Measurements from ENCODE around the gene SLC38A9. TPM values are rescaled to one million over a fixed set of nuclear protein-coding genes. Genes with fewer than 3 reads are reported as not detected.

Gene SLC38A9
- total RNA-seq, 1 experiment from 2014 or later: 17.9 TPM

GRCh38 chr5:55650386-55650785, 61.7 kb downstream of the SLC38A9 start:
- DNase-seq (ENCODE audit: low spot score): peak; percentile 54

GRCh38 chr5:55649963-55650362, 62.2 kb downstream of the SLC38A9 start:
- DNase-seq (ENCODE audit: low spot score): no peak

- peak; percentile 38 for DNase-seq (ENCODE audit: low spot score)
Measured at GRCh38 chr5:55645304-55645703, 66.8 kb downstream of the SLC38A9 start.

- peak; percentile 24 for DNase-seq (ENCODE audit: low spot score)
Measured at GRCh38 chr5:55638455-55638854, 73.7 kb downstream of the SLC38A9 start.

GRCh38 chr5:55638051-55638450, 74.1 kb downstream of the SLC38A9 start:
- no peak for DNase-seq (ENCODE audit: low spot score)

GRCh38 chr5:55636683-55637082, 75.4 kb downstream of the SLC38A9 start:
- DNase-seq (ENCODE audit: low spot score): no peak

- no peak for DNase-seq (ENCODE audit: low spot score)
Measured at GRCh38 chr5:55636177-55636576, 75.9 kb downstream of the SLC38A9 start.

GRCh38 chr5:55634866-55635265, 77.3 kb downstream of the SLC38A9 start:
- DNase-seq (ENCODE audit: low spot score): no peak

GRCh38 chr5:55634209-55634805, 77.8 kb downstream of the SLC38A9 start:
- peak; percentile 12 for DNase-seq (ENCODE audit: low spot score)

- peak; percentile 51 for DNase-seq (ENCODE audit: low spot score)
Measured at GRCh38 chr5:55633574-55634208, 78.4 kb downstream of the SLC38A9 start.

- DNase-seq (ENCODE audit: low spot score): no peak
Measured at GRCh38 chr5:55629815-55630214, 82.3 kb downstream of the SLC38A9 start.

- no peak for DNase-seq (ENCODE audit: low spot score)
Measured at GRCh38 chr5:55626790-55627189, 85.3 kb downstream of the SLC38A9 start.

- no peak for DNase-seq (ENCODE audit: low spot score)
Measured at GRCh38 chr5:55625913-55626312, 86.2 kb downstream of the SLC38A9 start.

- no peak for DNase-seq (ENCODE audit: low spot score)
Measured at GRCh38 chr5:55625589-55625909, 86.6 kb downstream of the SLC38A9 start.

- DNase-seq (ENCODE audit: low spot score): no peak
Measured at GRCh38 chr5:55624841-55625588, 87.1 kb downstream of the SLC38A9 start.

GRCh38 chr5:55623789-55624188, 88.3 kb downstream of the SLC38A9 start:
- no peak for DNase-seq (ENCODE audit: low spot score)

- DNase-seq (ENCODE audit: low spot score): no peak
Measured at GRCh38 chr5:55622460-55622859, 89.7 kb downstream of the SLC38A9 start.

- peak; percentile 33 for DNase-seq (ENCODE audit: low spot score)
Measured at GRCh38 chr5:55621229-55621628, 90.9 kb downstream of the SLC38A9 start.

GRCh38 chr5:55620766-55621160, 91.4 kb downstream of the SLC38A9 start:
- no peak for DNase-seq (ENCODE audit: low spot score)

GRCh38 chr5:55620009-55620765, 91.9 kb downstream of the SLC38A9 start:
- DNase-seq (ENCODE audit: low spot score): no peak

GRCh38 chr5:55618318-55618717, 93.8 kb downstream of the SLC38A9 start:
- DNase-seq (ENCODE audit: low spot score): no peak

GRCh38 chr5:55613112-55613868, 98.8 kb downstream of the SLC38A9 start:
- DNase-seq (ENCODE audit: low spot score): no peak

Measured in H4 (cell line).